K562 (cell line): ENCODE measurements around the gene EIF5. TPM values are rescaled to one million over a fixed set of nuclear protein-coding genes. Genes with fewer than 3 reads are reported as not detected.

ENCODE experiments used
- ATAC-seq: fragments of 200-7000 bp; cut with Tn5 transposase; 3 replicates; pipeline ENCODE4 v1.9.1; 2020; ENCODE audit warnings: moderate library complexity
- BruUV-seq: library from RNA; stranded (reverse); fragments of 400-500 nt; replicated peaks from 2 replicates; lab custom pipeline; 2021; lab: Mats Ljungman, UMichigan
- CTCF ChIA-PET: fragments of 300-600 bp; formaldehyde crosslinking; extraction: SDS; loops from one replicate; lab custom pipeline; 2021; ENCODE audit warnings: low intra/inter-chr PET ratio; lab: Yijun Ruan, JAX
- POLR2A ChIA-PET: fragments of 300-600, 350-650 bp; sonication (Branson Sonifier 250); formaldehyde crosslinking; extraction: SDS; loops from one replicate; lab custom pipeline; 2021; ENCODE audit warnings: antibody characterized with exemption, inconsistent platforms; lab: Yijun Ruan, JAX
- DNase-seq, 4 experiments: peaks; one replicate each; pipeline versions ENCODE4 v3.0.0 to v3.0.0-alpha.2; 2011 to 2018; ENCODE audit warnings: low spot score in 3 of 4, mixed read lengths in 3 of 4; ENCODE audit errors: extremely low read depth in 1 of 4
- FAIRE-seq: peaks from 2 replicates; lab custom pipeline; 2011; peaks lifted over from hg19 to GRCh38; lab: Jason Lieb, UNC
- H2AFZ ChIP-seq: 2 replicates; pipeline ENCODE4 v1.6.0; 2011; ENCODE audit warnings: low read depth, low read length, control low read depth, inconsistent platforms
- H3K27ac ChIP-seq: fragments of 200-600 bp; 3 replicates; pipeline ENCODE4 v1.8.0; 2011; ENCODE audit warnings: low read depth, mild to moderate bottlenecking, control low read depth, inconsistent platforms, low read length, moderate library complexity, mixed read lengths; ENCODE audit errors: extremely low read depth
- H3K27me3 ChIP-seq, 2 experiments: fragments of 300-600 bp in 1 of 2; 2 replicates in 1 of 2; 3 replicates in 1 of 2; pipeline versions ENCODE4 v1.6.0 to v1.8.0; 2011; ENCODE audit warnings: inconsistent platforms in 2 of 2, low read length in 2 of 2, mild to moderate bottlenecking in 1 of 2, mixed read lengths in 1 of 2, moderate library complexity in 1 of 2; ENCODE audit not compliant: control insufficient read depth in 2 of 2, insufficient read depth in 2 of 2
- H3K36me3 ChIP-seq: fragments of 300-600 bp; 3 replicates; pipeline ENCODE4 v1.8.0; 2011; ENCODE audit warnings: mild to moderate bottlenecking, low read length, inconsistent platforms; ENCODE audit not compliant: control insufficient read depth, insufficient read depth
- H3K4me1 ChIP-seq, 2 experiments: fragments of 200-600 bp in 1 of 2; replicated peaks in 1 of 2; 2 replicates in 1 of 2; 3 replicates in 1 of 2; pipeline versions ENCODE4 v1.5.1 to v1.8.0; 2011; ENCODE audit warnings: inconsistent platforms in 2 of 2, low read length in 2 of 2, mild to moderate bottlenecking in 1 of 2, mixed read lengths in 1 of 2, moderate library complexity in 1 of 2; ENCODE audit not compliant: control insufficient read depth in 2 of 2, insufficient read depth in 2 of 2
- H3K4me2 ChIP-seq: 2 replicates; pipeline ENCODE4 v1.6.1; 2011; ENCODE audit warnings: low read length, control low read depth, inconsistent platforms, mixed read lengths; ENCODE audit not compliant: insufficient read depth
- H3K4me3 ChIP-seq: fragments of 200-600 bp; sonication (generic), shearing (Covaris generic); 2 replicates; pipeline ENCODE4 v1.5.1; 2016; ENCODE audit warnings: control low read depth, inconsistent platforms
- H3K79me2 ChIP-seq: fragments of 200-600 bp; 3 replicates; pipeline ENCODE4 v1.8.0; 2011; ENCODE audit warnings: low read length, inconsistent platforms; ENCODE audit not compliant: control insufficient read depth, insufficient read depth
- H3K9ac ChIP-seq, 2 experiments: 2 replicates each; pipeline versions ENCODE4 v1.6.0 to v1.6.1; 2011; ENCODE audit warnings: low read depth in 2 of 2, low read length in 2 of 2, control low read depth in 1 of 2, inconsistent platforms in 1 of 2, mild to moderate bottlenecking in 1 of 2, mixed read lengths in 1 of 2; ENCODE audit not compliant: insufficient read depth in 1 of 2
- H3K9me1 ChIP-seq: one replicate; pipeline ENCODE4 v1.6.0; 2011; ENCODE audit warnings: inconsistent platforms, mild to moderate bottlenecking, low read length, moderate library complexity; ENCODE audit not compliant: control insufficient read depth, insufficient read depth
- H3K9me3 ChIP-seq: replicated peaks from 2 replicates; pipeline ENCODE4 v1.5.1; 2011; ENCODE audit warnings: low read depth, low read length, inconsistent platforms; ENCODE audit not compliant: control insufficient read depth, insufficient read depth
- H4K20me1 ChIP-seq: replicated peaks from 2 replicates; pipeline ENCODE4 v1.6.1; 2011; ENCODE audit warnings: low read length, inconsistent platforms, mixed read lengths; ENCODE audit not compliant: control insufficient read depth, insufficient read depth
- CREM ChIP-seq: IDR thresholded peaks from 2 replicates; pipeline ENCODE4 v1.6.1; 2014; ENCODE audit warnings: antibody characterized with exemption, low read depth
- JUN ChIP-seq, 2 experiments: sonication (generic) in 1 of 2; formaldehyde crosslinking in 1 of 2; IDR thresholded peaks; 2 replicates each; pipeline versions ENCODE4 v1.6.1 to v1.8.0; 2012 to 2022; ENCODE audit warnings: borderline replicate concordance in 2 of 2, mild to moderate bottlenecking in 2 of 2, improper control_type of control experiment in 1 of 2, low read depth in 1 of 2, low read length in 1 of 2, missing genetic modification reagents in 1 of 2
- KDM1A ChIP-seq, 2 experiments: fragments of 450-650 bp; IDR thresholded peaks; 2 replicates each; pipeline ENCODE4 v1.6.1; 2016; ENCODE audit warnings: mild to moderate bottlenecking in 2 of 2
- KDM2B ChIP-seq: fragments of 250-450 bp; sonication (Bioruptor Pico); IDR thresholded peaks from 2 replicates; pipeline ENCODE4 v1.8.0; 2021; ENCODE audit warnings: mild to moderate bottlenecking, moderate library complexity
- PYGO2 ChIP-seq: fragments of 450-650 bp; IDR thresholded peaks from 2 replicates; pipeline ENCODE4 v1.6.1; 2016; ENCODE audit warnings: mild to moderate bottlenecking, missing genetic modification characterization, moderate library complexity, missing compliant biosample characterization
- RBFOX2 ChIP-seq: fragments of 200-400 bp; formaldehyde crosslinking; IDR thresholded peaks from 2 replicates; pipeline ENCODE4 v1.6.1; 2017; ENCODE audit warnings: low read depth, mild to moderate bottlenecking, low read length, moderate library complexity
- SNRNP70 ChIP-seq: fragments of 200-400 bp; formaldehyde crosslinking; optimal IDR thresholded peaks from 2 replicates; pipeline ENCODE3; 2017; ENCODE audit warnings: low read depth, low read length
- TRIM28 ChIP-seq: fragments of 450-650 bp; IDR thresholded peaks from 2 replicates; pipeline ENCODE4 v1.6.1; 2017
- ZNF699 ChIP-seq: fragments of 250-450 bp; sonication (Bioruptor Pico); IDR thresholded peaks from 2 replicates; pipeline ENCODE4 v1.8.0; 2021; ENCODE audit warnings: mild to moderate bottlenecking, moderate library complexity; ENCODE audit not compliant: insufficient replicate concordance
- WGBS: fragments of 100-300 bp; shearing (Covaris generic); methylation state at CpG from one replicate; pipeline ENCODE4 v1.1.6; 2016; ENCODE audit warnings: low coverage, mixed read lengths; ENCODE audit not compliant: insufficient coverage; ENCODE audit errors: missing lambda C conversion rate; 5-methylcytosine and 5-hydroxymethylcytosine counted together
- in situ Hi-C: fragments of 300-500 bp; cut with MboI; formaldehyde crosslinking; loops from 4 replicates; pipeline ENCODE4 v1.15.0; 2018; ENCODE audit warnings: inconsistent platforms, mixed read lengths
- intact Hi-C: fragments of 100-400 bp; cut with micrococcal nuclease; formaldehyde crosslinking; loops from 2 replicates; pipeline ENCODE4 v1.14.2; 2022
- polyA plus RNA-seq, 8 experiments: library from polyadenylated mRNA; depleted of rRNA in 4 of 8; stranded (reverse) in 5 of 8; unstranded in 3 of 8; fragments of >200 nt; fragmentation: Nextera tagmentation in 2 of 8; fragmentation: Illumina TruSeq in 1 of 8; extraction: Ambion mirVana in 2 of 8; extraction: Trizol in 1 of 8; gene quantifications; 2 replicates each; pipeline versions ENCODE4 v1.2.1 to v1.2.3, GENCODE V29; 2011 to 2014; ENCODE audit warnings: inconsistent platforms in 1 of 8, missing spikeins in 1 of 8
- total RNA-seq, 7 experiments: library from RNA; depleted of rRNA in 6 of 7; stranded (reverse); fragments of >200 nt in 6 of 7; fragmentation: Illumina TruSeq in 2 of 7; extraction: Trizol in 2 of 7; gene quantifications; 2 replicates each; pipeline versions ENCODE4 v1.2.1 to v1.2.3, GENCODE V29; 2011 to 2021; ENCODE audit warnings: low replicate concordance in 1 of 7

Gene EIF5
- total and polyA plus RNA-seq, 9 of the 15 experiments (the other 6 are each of a cell fraction or from before 2014, with no cell fraction given), result 92.7 to 442 (median 190) TPM

DNA sequence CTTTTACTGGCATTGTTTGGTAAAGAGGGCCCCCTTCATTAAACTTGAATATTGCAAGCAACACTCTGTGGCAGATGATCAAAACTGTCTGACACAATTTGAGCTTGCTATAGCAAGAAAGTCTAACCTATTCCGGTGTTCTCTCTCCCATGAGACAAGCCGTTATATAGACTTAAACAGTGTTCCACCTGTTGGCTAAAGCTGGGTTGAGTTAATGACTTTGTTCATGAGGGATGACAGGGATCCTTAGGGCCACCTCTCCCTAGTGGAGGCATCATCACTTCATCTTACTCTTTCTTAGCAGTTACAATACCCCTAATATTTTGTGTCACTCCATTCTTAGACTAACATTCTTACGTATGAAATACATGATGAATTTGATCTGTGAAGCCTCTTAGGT, 3.8 kb downstream of the EIF5 start:
- peaks cover 9% of the 10 kb centered on the region for H3K9me1 ChIP-seq
- peaks cover 64% of the 10 kb centered on the region for H3K79me2 ChIP-seq
- peaks cover 80% of the 10 kb centered on the region for H3K36me3 ChIP-seq
- no peak overlapping the region for H3K27ac ChIP-seq
- no peak overlapping the region for H3K4me2 ChIP-seq
- H4K20me1 ChIP-seq, result peaks cover 20% of the 10 kb centered on the region
- H2AFZ ChIP-seq, result no peak overlapping the region
- no peaks in the 10 kb centered on the region for H3K9me3 ChIP-seq
- in situ Hi-C loops (no loop called here), intact Hi-C loops (no loop called here)
- BruUV-seq, result no TSS peak
- 97% methylated on average over 3 of the region's 3 CpGs for WGBS
- H3K4me3 ChIP-seq, result no peak overlapping the region
- POLR2A ChIA-PET, result interaction anchor here (0.6 to 2.9 kb wide), 7 partner anchors 10 to 203 kb away, joined by 3 to 16 read pairs (median 4); no protein-coding TSS in a partner anchor
- peaks cover 9 to 12% of the 10 kb centered on the region in 2 experiments; a peak in 4 of 5 replicates for H3K4me1 ChIP-seq
- FAIRE-seq, result no peak
- CTCF ChIA-PET, result no interaction called here
- DNase-seq, result no peak
- TF ChIP-seq CREM (no peak), SNRNP70 (no peak), KDM1A (IDR thresholded peaks at IDR 0.05) (no peak), JUN (IDR thresholded peaks at IDR 0.05; ENCODE audit: borderline replicate concordance, low read depth, low read length) (no peak), JUN (CRISPR knock-in tag; IDR thresholded peaks at IDR 0.05; ENCODE audit: borderline replicate concordance) (no peak), TRIM28 (no peak), KDM2B (CRISPR knock-in tag) (no peak), ZNF699 (no peak), RBFOX2 (no peak), PYGO2 (tag) (no peak)
- no peak for ATAC-seq
- H3K27me3 ChIP-seq, result no peaks in the 10 kb centered on the region
- no peak overlapping the region for H3K9ac ChIP-seq
